NCI-H2171 (cell line): Measurements from ENCODE around the gene GPAM.
"Not testable (repeated sequence)": the region's sequence is repeated elsewhere in the genome, so short reads cannot be mapped to it uniquely, and the experiment has no call there.

Experiments
- DNase-seq: peaks from one replicate; lab custom pipeline; 2025; lab: John Stamatoyannopoulos, UW

GPAM gene

DNA sequence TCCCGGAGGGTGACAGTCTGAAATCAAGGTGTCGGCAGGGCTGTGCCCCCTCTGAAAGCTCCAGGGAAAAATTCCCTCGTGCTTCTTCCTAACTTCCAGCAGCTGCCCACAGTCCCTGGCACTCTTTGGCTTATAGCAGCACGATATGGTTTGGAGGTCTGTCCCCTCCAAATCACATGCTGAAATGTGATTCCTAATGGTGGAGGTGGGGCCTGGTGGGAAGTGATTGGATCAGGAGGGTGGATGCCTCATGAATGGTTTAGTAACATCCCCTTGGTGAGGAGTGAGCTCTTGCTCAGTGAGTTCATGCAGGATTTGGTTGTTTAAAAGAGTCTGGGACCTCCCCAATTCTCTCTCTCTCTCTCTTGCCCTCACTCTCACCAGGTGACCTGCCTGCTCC lies 51.1 kb downstream of the GPAM start:
- no peak for DNase-seq

DNA sequence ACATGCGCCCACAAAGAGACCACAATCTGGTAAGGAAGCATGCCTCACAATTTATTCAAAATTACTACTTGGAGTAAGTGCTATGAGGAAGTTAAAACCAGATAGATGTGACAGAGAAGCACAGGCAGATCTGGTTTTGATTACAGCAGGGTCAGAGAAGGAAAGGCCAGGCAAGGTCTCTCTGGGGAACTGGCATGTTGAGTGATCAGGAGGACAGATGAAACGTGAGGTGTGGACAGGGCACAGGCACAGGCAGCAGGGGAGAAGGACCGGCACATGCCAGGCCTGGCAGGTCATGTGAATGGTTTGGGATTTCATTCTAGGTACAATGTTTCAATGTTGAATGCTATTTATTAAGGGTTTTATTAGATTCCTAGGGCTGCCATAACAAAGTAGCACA lies 51.6 kb downstream of the GPAM start:
- DNase-seq = no peak

DNA sequence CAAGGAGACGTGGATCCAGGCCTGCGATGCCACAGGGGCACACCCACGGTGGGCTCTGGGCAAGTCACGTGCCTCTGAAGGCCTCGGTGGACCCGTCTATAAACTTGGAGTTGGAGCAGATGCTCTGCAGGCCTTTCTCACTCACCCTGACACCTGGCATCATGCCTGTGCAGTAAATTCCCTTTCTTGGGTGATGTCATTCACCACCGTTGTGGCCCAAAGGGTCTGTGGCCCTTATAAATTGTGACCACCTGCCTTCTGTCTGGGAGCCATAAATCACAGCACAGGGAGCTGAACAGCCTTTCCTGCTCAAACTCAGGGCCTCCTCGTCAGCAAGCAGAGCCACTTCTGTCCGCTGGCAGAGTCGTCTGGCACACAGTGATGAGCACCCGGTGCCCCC lies 52.2 kb downstream of the GPAM start:
- DNase-seq = no peak

DNA sequence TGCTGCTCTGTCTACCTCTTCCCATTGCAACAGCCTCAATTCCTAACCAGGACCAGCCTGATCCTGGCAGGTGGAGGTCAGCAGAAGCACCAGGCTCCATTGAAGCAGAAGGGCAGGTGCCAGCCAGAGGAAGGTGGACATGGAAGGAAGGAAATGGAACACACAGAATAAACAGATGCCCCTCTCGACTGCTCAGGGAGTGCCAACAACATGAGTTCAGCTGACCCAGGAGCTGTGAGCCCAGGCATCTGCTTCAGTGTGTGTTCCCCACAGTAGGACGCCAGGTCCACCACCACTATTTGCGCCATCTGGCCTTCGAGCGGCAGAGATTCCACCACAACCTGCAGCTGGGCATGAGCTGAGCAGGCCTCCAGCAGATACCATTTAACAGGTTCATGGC lies 56.7 kb downstream of the GPAM start:
- DNase-seq = no peak

DNA sequence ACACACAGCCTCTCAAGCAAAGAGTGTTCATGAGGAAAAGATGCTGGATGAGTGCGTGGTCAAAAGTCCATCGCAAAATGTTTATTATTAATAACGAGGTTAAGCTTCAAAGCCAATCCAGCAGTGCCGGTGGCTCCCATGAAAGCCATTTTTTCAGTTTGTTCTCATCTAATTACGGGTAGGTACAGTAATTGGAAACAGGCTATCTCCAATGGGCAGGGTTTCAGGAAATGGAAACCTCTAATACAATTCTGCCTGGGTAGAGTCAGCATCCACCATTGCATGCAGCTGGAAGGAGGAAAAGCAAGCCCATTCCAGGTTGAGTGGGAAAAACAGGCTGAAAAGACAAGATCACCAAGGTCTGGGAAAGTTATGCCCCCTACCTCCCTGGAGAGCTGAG lies 57.4 kb downstream of the GPAM start:
- no peak for DNase-seq

DNA sequence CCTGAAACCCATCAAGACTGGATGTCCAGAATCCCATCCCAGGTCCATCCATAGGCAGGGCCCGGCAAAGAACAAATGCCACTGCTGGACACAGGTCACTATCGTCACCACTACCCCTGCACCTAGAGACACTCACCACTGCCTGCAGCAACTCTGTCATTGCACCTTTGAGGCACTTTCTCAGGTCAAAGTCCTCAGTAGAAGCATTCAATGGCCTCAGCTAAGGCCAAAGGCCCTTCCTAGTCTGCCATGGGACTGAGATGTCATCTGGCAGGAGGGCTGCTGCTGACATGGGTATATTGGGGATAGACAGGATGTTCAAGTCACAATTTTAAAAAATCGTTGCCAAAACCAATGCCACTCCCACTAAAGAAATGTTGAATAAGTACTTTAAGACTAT lies 58.7 kb downstream of the GPAM start:
- no peak for DNase-seq

DNA sequence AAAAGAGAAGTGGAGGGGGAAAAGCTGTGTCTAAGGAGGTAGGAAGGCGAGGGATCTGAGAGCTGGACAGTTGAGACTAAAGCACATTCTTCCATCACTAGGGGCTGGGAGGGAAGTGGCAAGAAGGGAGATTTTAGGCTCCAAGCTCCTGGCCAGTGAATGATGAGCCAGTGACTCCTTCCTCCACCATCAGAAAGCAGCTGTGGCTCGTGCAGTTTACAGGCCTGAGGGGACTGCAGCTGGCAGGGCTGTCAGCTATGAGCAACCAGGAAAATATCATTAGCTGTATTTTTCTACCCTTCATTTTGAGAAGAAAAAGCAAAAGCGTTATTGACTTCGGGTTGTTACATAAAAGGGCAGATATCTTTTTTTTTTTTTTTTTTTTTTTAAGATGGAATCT lies 60.7 kb downstream of the GPAM start:
- DNase-seq = no peak

DNA sequence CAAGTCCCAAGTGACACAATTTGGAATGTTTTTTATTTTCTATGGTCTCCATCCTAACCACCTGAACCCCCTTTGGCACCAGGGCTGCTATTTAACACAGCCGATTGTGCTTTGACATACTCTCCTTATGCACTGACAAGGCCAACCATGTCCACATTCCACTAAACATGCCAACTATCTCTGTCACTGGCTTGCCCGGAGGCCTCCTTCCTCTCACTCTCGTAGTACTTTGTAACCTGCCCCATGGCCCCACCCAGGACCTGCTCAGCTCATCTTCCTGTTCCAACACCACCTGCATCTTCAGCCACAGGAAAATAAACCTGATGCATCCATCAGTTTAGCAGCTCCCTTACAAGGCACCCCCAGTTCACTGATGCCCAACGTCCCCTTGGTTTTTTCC lies 63.1 kb downstream of the GPAM start:
- no peak for DNase-seq

DNA sequence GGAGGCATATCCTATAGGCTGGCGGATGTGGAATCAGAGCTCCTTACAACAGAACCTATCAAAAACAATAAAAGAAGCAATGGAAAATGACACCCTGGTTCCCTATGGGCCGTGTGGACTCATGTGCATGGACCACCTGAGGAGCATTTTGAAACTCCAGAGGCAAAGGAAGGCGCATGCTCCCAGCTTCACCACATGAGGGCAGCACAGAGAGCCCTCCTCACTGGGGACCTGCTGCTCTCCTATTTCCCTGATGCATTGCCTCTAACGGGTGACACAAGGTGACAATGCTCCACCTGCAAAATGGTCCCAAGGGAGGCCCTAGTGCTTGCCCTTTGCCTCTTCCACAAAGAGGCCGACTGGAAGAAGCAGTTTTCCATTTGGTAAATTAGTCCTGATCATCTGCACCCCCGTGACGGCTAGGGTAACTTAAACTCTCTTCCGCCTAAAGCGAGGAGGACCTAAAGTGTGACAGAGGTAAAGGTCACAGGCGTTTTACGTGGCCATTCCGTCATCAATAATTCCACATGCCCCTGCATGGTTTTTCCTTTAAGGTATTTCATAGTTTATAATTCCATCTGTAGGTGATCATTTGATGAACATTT lies 67.7 kb downstream of the GPAM start:
- DNase-seq = peak; percentile 5

DNA sequence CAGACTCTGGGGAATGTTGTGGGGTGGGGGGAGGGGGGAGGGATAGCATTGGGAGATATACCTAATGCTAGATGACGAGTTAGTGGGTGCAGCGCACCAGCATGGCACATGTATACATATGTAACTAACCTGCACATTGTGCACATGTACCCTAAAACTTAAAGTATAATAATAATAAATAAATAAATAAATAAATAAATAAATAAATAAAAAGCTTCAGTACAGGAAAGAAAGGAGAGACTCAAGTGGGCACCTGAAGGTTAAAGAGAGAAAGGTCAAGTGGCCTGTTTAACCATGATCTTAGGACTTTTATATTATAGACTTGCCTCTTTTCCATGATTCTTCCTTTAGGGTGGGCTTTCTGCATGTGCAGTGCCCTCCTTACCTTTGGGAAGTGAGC lies 73.8 kb downstream of the GPAM start:
- DNase-seq = not testable (repeated sequence)
